Esophagus squamous epithelium (tissue), 5 donors: Measurements from ENCODE around the gene KLF6. TPM values are rescaled to one million over a fixed set of nuclear protein-coding genes. Genes with fewer than 3 reads are reported as not detected.

Experiments
- DNase-seq: peaks from one replicate; lab custom pipeline; 2025; lab: John Stamatoyannopoulos, UW
- H3K27ac ChIP-seq, 4 donors: fragments of 200-600 bp; sonication (generic); one replicate each; pipeline ENCODE4 v1.5.1; 2016 to 2019; ENCODE audit warnings: mild to moderate bottlenecking in 1 of 4
- H3K27me3 ChIP-seq, 4 donors: fragments of 200-600 bp; sonication (generic); 1 replicate in 3 of 4; 2 replicates in 1 of 4; pipeline versions ENCODE4 v1.5.1 to v1.6.0; 2017 to 2021; ENCODE audit warnings: antibody characterized with exemption in 1 of 4
- H3K36me3 ChIP-seq, 3 donors: fragments of 200-600 bp; sonication (generic); one replicate each; pipeline ENCODE4 v1.5.1; 2016 to 2019
- H3K4me1 ChIP-seq, 3 donors: fragments of 200-600 bp; sonication (generic); one replicate each; pipeline ENCODE4 v1.5.1; 2017 to 2019
- H3K4me3 ChIP-seq, 4 donors: fragments of 200-600 bp; sonication (generic); 1 replicate in 3 of 4; 2 replicates in 1 of 4; pipeline ENCODE4 v1.5.1; 2016 to 2019; ENCODE audit warnings: mild to moderate bottlenecking in 2 of 4, moderate library complexity in 1 of 4
- H3K9me3 ChIP-seq, 3 donors: fragments of 200-600 bp; sonication (generic); one replicate each; pipeline ENCODE4 v1.5.1; 2016 to 2019
- CTCF ChIP-seq, 6 experiments: fragments of 450-650 bp in 4 of 6; fragments of 200-600 bp in 2 of 6; sonication (generic) in 2 of 6; IDR thresholded peaks; one replicate each; pipeline ENCODE4 v1.5.1; 2016 to 2019; ENCODE audit warnings: antibody characterized with exemption in 6 of 6, mild to moderate bottlenecking in 4 of 6, moderate library complexity in 4 of 6
- POLR2A ChIP-seq, 4 donors: fragments of 450-650 bp; IDR thresholded peaks; one replicate each; pipeline ENCODE4 v1.6.1; 2017; ENCODE audit warnings: antibody characterized with exemption in 4 of 4, mild to moderate bottlenecking in 4 of 4, moderate library complexity in 3 of 4
- WGBS, 2 donors: methylation state at CpG; one replicate each; pipeline ENCODE4 v1.1.5; 2018; 5-methylcytosine and 5-hydroxymethylcytosine counted together
- intact Hi-C: fragments of 100-400 bp; cut with DNase I; formaldehyde crosslinking; loops from one replicate; pipeline ENCODE4 v1.15.0; 2022
- total RNA-seq, 4 donors: library from RNA; depleted of rRNA; stranded (reverse); fragments of >200 nt; gene quantifications; one replicate each; pipeline ENCODE4 v1.1.0, GENCODE V29; 2016
- donor health status: DM: yes; HTN: yes; CAD: no.

KLF6 gene
- total RNA-seq, 4 donors from 2014 or later = 39.6 to 91.2 (median 74.2) TPM

GRCh38 chr10:3775696-3776551 lies 9.1 kb downstream of the KLF6 start:
- H3K9me3 ChIP-seq = no peaks in the 10 kb centered on the region
- TF ChIP-seq POLR2A (IDR thresholded peaks at IDR 0.05) (peak in 1 of 4 donors; percentile 26), CTCF (IDR thresholded peaks at IDR 0.05) (no peak)
- peak overlapping the region in 3 of 4 donors; percentile 1 to 13 (median 4) for H3K4me3 ChIP-seq
- H3K36me3 ChIP-seq = peaks cover 10 to 62% (median 34%) of the 10 kb centered on the region in 3 donors
- DNase-seq = no peak
- H3K27me3 ChIP-seq = no peaks in the 10 kb centered on the region
- H3K4me1 ChIP-seq = peaks cover 46 to 71% (median 56%) of the 10 kb centered on the region in 3 donors
- WGBS, 2 donors = 34 to 37% methylated on average over 7 to 8 of the region's 8 CpGs
- intact Hi-C loops = loop anchor here (10.0 kb wide), 1 partner anchor 291 kb away; no protein-coding TSS in a partner anchor
- peak overlapping the region; percentile 93 to 100 (median 99) for H3K27ac ChIP-seq

DNA sequence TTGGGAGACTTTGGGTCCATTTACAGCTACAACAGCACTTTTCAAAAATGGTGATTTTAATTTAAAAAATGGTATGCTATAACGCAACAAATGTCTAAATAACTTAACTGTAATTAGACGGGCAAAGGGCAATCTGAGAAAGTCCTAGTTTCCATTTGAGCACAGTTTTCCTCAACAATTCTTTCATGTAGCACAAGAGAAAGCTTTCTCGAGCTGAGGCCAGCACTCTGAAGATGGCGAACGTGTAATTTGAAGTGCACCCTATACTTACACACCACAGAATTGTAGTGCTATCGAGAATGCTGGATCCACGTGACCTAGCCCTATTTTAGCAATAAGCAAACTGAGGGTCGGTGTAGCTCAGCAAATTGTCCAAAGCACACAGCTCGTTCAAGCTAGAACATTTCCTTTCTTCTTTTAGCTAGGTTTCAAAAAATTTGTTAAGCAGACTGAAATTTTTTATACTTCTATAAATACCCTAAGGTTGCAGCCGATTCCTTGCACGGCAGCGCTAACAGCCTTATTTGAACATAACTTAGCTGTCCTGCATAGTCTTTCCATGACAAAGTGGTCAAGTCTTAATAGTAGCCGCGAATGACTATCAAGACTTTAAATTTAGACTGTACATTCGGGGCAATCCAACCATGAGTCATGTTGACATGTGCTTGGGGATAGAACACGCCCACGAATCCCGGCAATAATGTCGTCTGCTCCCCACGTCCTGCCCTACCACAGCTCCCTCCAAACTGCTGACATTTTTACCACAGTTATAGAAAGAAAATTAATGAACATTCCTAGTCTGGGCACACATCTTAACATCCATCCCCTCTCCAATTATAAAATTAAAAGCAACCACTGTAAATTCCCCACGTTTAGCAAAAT lies 10.0 kb downstream of the KLF6 start:
- no peaks in the 10 kb centered on the region for H3K27me3 ChIP-seq
- TF ChIP-seq CTCF (IDR thresholded peaks at IDR 0.05) (no peak), POLR2A (IDR thresholded peaks at IDR 0.05) (peak in 1 of 4 donors; percentile 10)
- H3K27ac ChIP-seq = peak overlapping the region; percentile 93 to 100 (median 99)
- no peak for DNase-seq
- 61 to 62% methylated on average over 21 of the region's 21 CpGs for WGBS, 2 donors
- H3K9me3 ChIP-seq = no peaks in the 10 kb centered on the region
- peaks cover 42 to 71% (median 48%) of the 10 kb centered on the region in 3 donors for H3K4me1 ChIP-seq
- no peak overlapping the region for H3K4me3 ChIP-seq
- intact Hi-C loops = loop anchor here (10.0 kb wide), 1 partner anchor 290 kb away; no protein-coding TSS in a partner anchor
- H3K36me3 ChIP-seq = peaks cover 9 to 54% (median 31%) of the 10 kb centered on the region in 3 donors

- Histone ChIP-seq H3K36me3 (peaks cover 5 to 45% (median 22%) of the 10 kb centered on the region in 3 donors), H3K4me3 (no peak overlapping the region), H3K4me1 (peaks cover 38 to 70% (median 39%) of the 10 kb centered on the region in 3 donors), H3K27me3 (no peaks in the 10 kb centered on the region), H3K27ac (peak overlapping the region in 3 of 4 donors; percentile 93 to 99 (median 99)), H3K9me3 (no peaks in the 10 kb centered on the region)
- 96 to 97% methylated on average over 14 to 16 of the region's 17 CpGs for WGBS, 2 donors
- no peak for DNase-seq
- TF ChIP-seq CTCF (IDR thresholded peaks at IDR 0.05) (no peak), POLR2A (IDR thresholded peaks at IDR 0.05) (no peak)
- intact Hi-C loops = loop anchor here (10.0 kb wide), 1 partner anchor 289 kb away; no protein-coding TSS in a partner anchor
Observed at GRCh38 chr10:3774018-3774813, 10.8 kb downstream of the KLF6 start.

GRCh38 chr10:3773460-3774017 lies 11.5 kb downstream of the KLF6 start:
- Histone ChIP-seq H3K27ac (peak overlapping the region in 1 of 4 donors; percentile 99), H3K4me3 (no peak overlapping the region), H3K27me3 (no peaks in the 10 kb centered on the region), H3K4me1 (peaks cover 33 to 63% (median 33%) of the 10 kb centered on the region in 3 donors), H3K36me3 (peaks cover 3 to 39% (median 17%) of the 10 kb centered on the region in 3 donors), H3K9me3 (no peaks in the 10 kb centered on the region)
- 79 to 83% methylated on average over 10 of the region's 10 CpGs for WGBS, 2 donors
- TF ChIP-seq POLR2A (IDR thresholded peaks at IDR 0.05) (no peak), CTCF (IDR thresholded peaks at IDR 0.05) (no peak)
- intact Hi-C loops = loop anchor here (10.0 kb wide), 1 partner anchor 289 kb away; no protein-coding TSS in a partner anchor
- DNase-seq = no peak
